GM12878 (cell line): ENCODE results near the gene FALEC. TPM values are rescaled to one million over a fixed set of nuclear protein-coding genes. Genes with fewer than 3 reads are reported as not detected.
A peak's percentile ranks its signal among the peaks of the same experiment; 100 is the strongest.

ENCODE experiments used
- CHD4 ChIP-seq: fragments of 200-600 bp; sonication (generic); IDR thresholded peaks from 2 replicates; pipeline ENCODE4 v1.6.1; 2016; ENCODE audit warnings: mild to moderate bottlenecking
- EGR1 ChIP-seq, 2 experiments: IDR thresholded peaks; 1 replicate in 1 of 2; 2 replicates in 1 of 2; pipeline ENCODE4 v1.6.1; 2011 to 2012; ENCODE audit warnings: low read depth in 2 of 2, low read length in 2 of 2, borderline replicate concordance in 1 of 2, mild to moderate bottlenecking in 1 of 2, moderate library complexity in 1 of 2
- HDGF ChIP-seq: fragments of 450-650 bp; IDR thresholded peaks from 2 replicates; pipeline ENCODE4 v1.6.1; 2016; ENCODE audit warnings: antibody characterized with exemption
- MTA3 ChIP-seq: IDR thresholded peaks from 2 replicates; pipeline ENCODE4 v1.6.1; 2012; ENCODE audit warnings: low read length, inconsistent platforms, borderline replicate concordance
- NFYA ChIP-seq: IDR thresholded peaks from 2 replicates; pipeline ENCODE4 v1.6.1; 2011; ENCODE audit warnings: low read depth, mild to moderate bottlenecking, low read length, improper control_type of control experiment, borderline replicate concordance
- NR2C2 ChIP-seq: IDR thresholded peaks from 2 replicates; pipeline ENCODE4 v1.6.1; 2011; ENCODE audit warnings: borderline replicate concordance, low read depth; ENCODE audit not compliant: control insufficient read depth, insufficient read length
- NRF1 ChIP-seq: conservative IDR thresholded peaks from 2 replicates; pipeline ENCODE4 v1.6.1; 2011; ENCODE audit warnings: mild to moderate bottlenecking, low read depth, low read length, improper control_type of control experiment
- PAX5 ChIP-seq: IDR thresholded peaks from 2 replicates; pipeline ENCODE4 v1.6.1; 2011; ENCODE audit warnings: low read depth, low read length, borderline replicate concordance
- PML ChIP-seq: IDR thresholded peaks from 2 replicates; pipeline ENCODE4 v1.6.1; 2012; ENCODE audit warnings: low read length, inconsistent platforms
- RAD21 ChIP-seq: IDR thresholded peaks from 2 replicates; pipeline ENCODE4 v1.6.1; 2011; ENCODE audit warnings: mild to moderate bottlenecking, low read depth, low read length, moderate library complexity; ENCODE audit not compliant: insufficient read depth
- SMC3 ChIP-seq: IDR thresholded peaks from 2 replicates; pipeline ENCODE4 v1.6.1; 2011; ENCODE audit warnings: low read length, improper control_type of control experiment, borderline replicate concordance
- SUZ12 ChIP-seq: fragments of 200-600 bp; sonication (generic); IDR thresholded peaks from one replicate; pipeline ENCODE4 v1.6.1; 2018; ENCODE audit warnings: antibody characterized with exemption, mild to moderate bottlenecking; ENCODE audit not compliant: unreplicated experiment
- TCF12 ChIP-seq: IDR thresholded peaks from 2 replicates; pipeline ENCODE4 v1.6.1; 2011; ENCODE audit warnings: low read depth, mild to moderate bottlenecking, low read length
- TCF3 ChIP-seq: IDR thresholded peaks from 2 replicates; pipeline ENCODE4 v1.6.1; 2012; ENCODE audit warnings: low read depth, mild to moderate bottlenecking, low read length, borderline replicate concordance; ENCODE audit not compliant: insufficient read depth
- ZNF384 ChIP-seq: IDR thresholded peaks from 2 replicates; pipeline ENCODE4 v1.6.1; 2012; ENCODE audit warnings: low read depth, mild to moderate bottlenecking, low read length, improper control_type of control experiment, borderline replicate concordance
- polyA plus RNA-seq, 11 experiments: library from polyadenylated mRNA; depleted of rRNA in 4 of 11; unstranded in 6 of 11; stranded (reverse) in 5 of 11; fragments of >200 nt; fragmentation: Nextera tagmentation in 4 of 11; fragmentation: Illumina TruSeq in 1 of 11; extraction: Ambion mirVana in 4 of 11; extraction: Trizol in 1 of 11; gene quantifications; 1 replicate in 1 of 11; 2 replicates in 10 of 11; pipeline versions ENCODE4 v1.2.1 to v1.2.3, GENCODE V29; 2011 to 2016; ENCODE audit warnings: inconsistent platforms in 2 of 11, missing spikeins in 2 of 11, low read depth in 1 of 11
- total RNA-seq, 4 experiments: library from RNA; depleted of rRNA in 3 of 4; stranded (reverse); fragments of >200 nt in 3 of 4; fragmentation: Illumina TruSeq in 1 of 4; extraction: Trizol in 1 of 4; gene quantifications; 2 replicates each; pipeline versions ENCODE4 v1.2.1 to v1.2.3, GENCODE V29; 2013 to 2021
- TF ChIP-seq, protein P1 (sequence below): fragments of 450-650 bp; IDR thresholded peaks from 2 replicates; pipeline ENCODE4 v1.6.1; 2018; ENCODE audit warnings: borderline replicate concordance, mild to moderate bottlenecking; ENCODE audit not compliant: partially characterized antibody
- TF ChIP-seq, protein P2 (sequence below): fragments of 450-650 bp; IDR thresholded peaks from 2 replicates; pipeline ENCODE4 v1.6.1; 2016; ENCODE audit warnings: mild to moderate bottlenecking
- TF ChIP-seq, protein P3 (sequence below): IDR thresholded peaks from 2 replicates; pipeline ENCODE4 v1.6.1; 2011; ENCODE audit warnings: borderline replicate concordance, low read depth, mild to moderate bottlenecking, moderate library complexity, mixed read lengths, low read length; ENCODE audit not compliant: insufficient read depth; ENCODE audit errors: extremely low read length
- TF ChIP-seq, protein P4 (sequence below): IDR thresholded peaks from 2 replicates; pipeline ENCODE4 v1.6.1; 2011; ENCODE audit warnings: low read depth, low read length, improper control_type of control experiment, borderline replicate concordance
- TF ChIP-seq, protein P5 (sequence below): IDR thresholded peaks from 2 replicates; pipeline ENCODE4 v1.6.1; 2011; ENCODE audit warnings: low read depth, mild to moderate bottlenecking, low read length, moderate library complexity, borderline replicate concordance; ENCODE audit errors: extremely low read depth
- TF ChIP-seq, protein P6 (sequence below): IDR thresholded peaks from 2 replicates; pipeline ENCODE4 v1.6.1; 2012; ENCODE audit warnings: low read depth, low read length, improper control_type of control experiment

FALEC gene
- total and polyA plus RNA-seq, 10 of the 15 experiments (the other 5 are each of a cell fraction or from before 2014, with no cell fraction given): 0.21 to 0.71 (median 0.32) TPM; not detected in 3

DNA sequence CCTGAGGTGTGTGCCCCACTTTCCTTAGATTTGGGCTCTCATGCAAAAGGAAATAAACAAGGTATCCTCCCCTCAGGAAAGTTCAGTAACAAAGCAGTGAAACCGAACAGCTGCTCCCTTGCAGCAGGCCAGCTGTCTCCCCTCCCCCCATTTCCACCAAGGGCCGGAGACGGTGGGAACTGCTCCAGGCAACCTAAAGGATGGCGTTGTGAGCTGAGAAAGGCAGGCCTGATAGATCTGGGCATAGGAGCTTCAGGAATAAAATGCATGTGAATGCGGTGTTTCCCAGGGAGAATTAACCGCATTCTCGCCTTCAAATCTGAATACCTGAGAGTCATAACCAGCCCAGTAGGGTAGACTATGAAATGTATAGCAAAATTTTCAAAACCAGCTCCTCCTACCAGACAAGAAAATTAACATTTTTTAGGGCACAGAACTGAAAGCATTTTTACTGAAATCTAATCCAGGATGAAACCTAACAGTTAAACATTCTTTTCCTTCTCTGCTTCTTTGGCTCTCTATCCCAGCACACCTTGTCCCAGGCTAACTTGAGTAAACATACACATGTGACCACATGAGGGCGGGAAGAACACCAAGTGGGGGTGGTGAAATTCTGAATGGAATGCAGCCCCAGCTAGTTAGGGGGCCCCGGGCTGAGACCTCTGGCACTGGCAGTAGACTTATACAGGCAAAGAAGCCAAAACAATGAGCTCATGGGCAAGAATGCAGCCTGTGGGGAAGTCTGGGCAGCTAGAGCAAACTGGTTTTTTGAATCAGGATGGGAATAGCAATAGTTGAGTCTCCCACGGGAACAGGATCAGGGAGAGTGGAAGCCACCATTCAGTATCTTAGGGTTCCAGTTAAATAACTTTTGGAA lies 52.4 kb downstream of the FALEC start (continued):
- TF ChIP-seq, protein P1, sequence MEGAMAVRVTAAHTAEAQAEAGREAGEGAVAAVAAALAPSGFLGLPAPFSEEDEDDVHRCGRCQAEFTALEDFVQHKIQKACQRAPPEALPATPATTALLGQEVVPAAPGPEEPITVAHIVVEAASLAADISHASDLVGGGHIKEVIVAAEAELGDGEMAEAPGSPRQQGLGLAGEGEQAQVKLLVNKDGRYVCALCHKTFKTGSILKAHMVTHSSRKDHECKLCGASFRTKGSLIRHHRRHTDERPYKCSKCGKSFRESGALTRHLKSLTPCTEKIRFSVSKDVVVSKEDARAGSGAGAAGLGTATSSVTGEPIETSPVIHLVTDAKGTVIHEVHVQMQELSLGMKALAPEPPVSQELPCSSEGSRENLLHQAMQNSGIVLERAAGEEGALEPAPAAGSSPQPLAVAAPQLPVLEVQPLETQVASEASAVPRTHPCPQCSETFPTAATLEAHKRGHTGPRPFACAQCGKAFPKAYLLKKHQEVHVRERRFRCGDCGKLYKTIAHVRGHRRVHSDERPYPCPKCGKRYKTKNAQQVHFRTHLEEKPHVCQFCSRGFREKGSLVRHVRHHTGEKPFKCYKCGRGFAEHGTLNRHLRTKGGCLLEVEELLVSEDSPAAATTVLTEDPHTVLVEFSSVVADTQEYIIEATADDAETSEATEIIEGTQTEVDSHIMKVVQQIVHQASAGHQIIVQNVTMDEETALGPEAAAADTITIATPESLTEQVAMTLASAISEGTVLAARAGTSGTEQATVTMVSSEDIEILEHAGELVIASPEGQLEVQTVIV: no peak
- TF ChIP-seq, protein P2, sequence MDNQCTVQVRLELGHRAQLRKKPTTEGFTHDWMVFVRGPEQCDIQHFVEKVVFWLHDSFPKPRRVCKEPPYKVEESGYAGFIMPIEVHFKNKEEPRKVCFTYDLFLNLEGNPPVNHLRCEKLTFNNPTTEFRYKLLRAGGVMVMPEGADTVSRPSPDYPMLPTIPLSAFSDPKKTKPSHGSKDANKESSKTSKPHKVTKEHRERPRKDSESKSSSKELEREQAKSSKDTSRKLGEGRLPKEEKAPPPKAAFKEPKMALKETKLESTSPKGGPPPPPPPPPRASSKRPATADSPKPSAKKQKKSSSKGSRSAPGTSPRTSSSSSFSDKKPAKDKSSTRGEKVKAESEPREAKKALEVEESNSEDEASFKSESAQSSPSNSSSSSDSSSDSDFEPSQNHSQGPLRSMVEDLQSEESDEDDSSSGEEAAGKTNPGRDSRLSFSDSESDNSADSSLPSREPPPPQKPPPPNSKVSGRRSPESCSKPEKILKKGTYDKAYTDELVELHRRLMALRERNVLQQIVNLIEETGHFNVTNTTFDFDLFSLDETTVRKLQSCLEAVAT: no peak
- TF ChIP-seq, protein P3, sequence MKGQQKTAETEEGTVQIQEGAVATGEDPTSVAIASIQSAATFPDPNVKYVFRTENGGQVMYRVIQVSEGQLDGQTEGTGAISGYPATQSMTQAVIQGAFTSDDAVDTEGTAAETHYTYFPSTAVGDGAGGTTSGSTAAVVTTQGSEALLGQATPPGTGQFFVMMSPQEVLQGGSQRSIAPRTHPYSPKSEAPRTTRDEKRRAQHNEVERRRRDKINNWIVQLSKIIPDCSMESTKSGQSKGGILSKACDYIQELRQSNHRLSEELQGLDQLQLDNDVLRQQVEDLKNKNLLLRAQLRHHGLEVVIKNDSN: no peak
- TF ChIP-seq SMC3: peak; percentile 18; the same call in 1 of the 2 replicates
- no peak for TF ChIP-seq EGR1 (IDR thresholded peaks at IDR 0.05; ENCODE audit: borderline replicate concordance in 1 of 2, low read depth in 2 of 2, low read length in 2 of 2)
- no peak for TF ChIP-seq ZNF384
- no peak for TF ChIP-seq SUZ12
- TF ChIP-seq, protein P4, sequence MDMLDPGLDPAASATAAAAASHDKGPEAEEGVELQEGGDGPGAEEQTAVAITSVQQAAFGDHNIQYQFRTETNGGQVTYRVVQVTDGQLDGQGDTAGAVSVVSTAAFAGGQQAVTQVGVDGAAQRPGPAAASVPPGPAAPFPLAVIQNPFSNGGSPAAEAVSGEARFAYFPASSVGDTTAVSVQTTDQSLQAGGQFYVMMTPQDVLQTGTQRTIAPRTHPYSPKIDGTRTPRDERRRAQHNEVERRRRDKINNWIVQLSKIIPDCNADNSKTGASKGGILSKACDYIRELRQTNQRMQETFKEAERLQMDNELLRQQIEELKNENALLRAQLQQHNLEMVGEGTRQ: no peak; the same call in 1 of the 2 replicates
- no peak for TF ChIP-seq HDGF
- TF ChIP-seq, protein P5, sequence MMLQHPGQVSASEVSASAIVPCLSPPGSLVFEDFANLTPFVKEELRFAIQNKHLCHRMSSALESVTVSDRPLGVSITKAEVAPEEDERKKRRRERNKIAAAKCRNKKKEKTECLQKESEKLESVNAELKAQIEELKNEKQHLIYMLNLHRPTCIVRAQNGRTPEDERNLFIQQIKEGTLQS: no peak
- TF ChIP-seq MTA3: no peak
- no peak for TF ChIP-seq PML
- no peak for TF ChIP-seq PAX5
- no peak for TF ChIP-seq NR2C2
- TF ChIP-seq, protein P6, sequence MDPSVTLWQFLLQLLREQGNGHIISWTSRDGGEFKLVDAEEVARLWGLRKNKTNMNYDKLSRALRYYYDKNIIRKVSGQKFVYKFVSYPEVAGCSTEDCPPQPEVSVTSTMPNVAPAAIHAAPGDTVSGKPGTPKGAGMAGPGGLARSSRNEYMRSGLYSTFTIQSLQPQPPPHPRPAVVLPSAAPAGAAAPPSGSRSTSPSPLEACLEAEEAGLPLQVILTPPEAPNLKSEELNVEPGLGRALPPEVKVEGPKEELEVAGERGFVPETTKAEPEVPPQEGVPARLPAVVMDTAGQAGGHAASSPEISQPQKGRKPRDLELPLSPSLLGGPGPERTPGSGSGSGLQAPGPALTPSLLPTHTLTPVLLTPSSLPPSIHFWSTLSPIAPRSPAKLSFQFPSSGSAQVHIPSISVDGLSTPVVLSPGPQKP: no peak
- no peak for TF ChIP-seq NRF1
- TF ChIP-seq RAD21: no peak
- no peak for TF ChIP-seq NFYA
- no peak for TF ChIP-seq CHD4
- peak; percentile 96; the same call in 1 of the 2 replicates for TF ChIP-seq TCF3
- peak; percentile 99 for TF ChIP-seq TCF12
